ENCODE results near the gene FHDC1.

- TF ChIP-seq EZH2 (IDR thresholded peaks at IDR 0.05; ENCODE audit: insufficient read depth, low read length) (no peak), CTCF (IDR thresholded peaks at IDR 0.05; ENCODE audit: insufficient read depth, low read depth, low read length) (no peak)
These were observed 61.8 kb downstream of the FHDC1 start for GRCh38 chr4:152997771-152998487.

Measured in astrocyte (in vitro differentiated cells and primary cell).